GM12874 (cell line): ENCODE data around the gene ZIC1.

Experiments
- CTCF ChIP-seq: IDR thresholded peaks from 2 replicates; pipeline ENCODE4 v1.5.1; 2011; ENCODE audit warnings: low read depth, mild to moderate bottlenecking, control low read depth, low read length, moderate library complexity; ENCODE audit not compliant: insufficient read depth

The ZIC1 gene

GRCh38 chr3:147414390-147415138 is 5.4 kb downstream of the ZIC1 start:
- TF ChIP-seq CTCF: no peak

- no peak for TF ChIP-seq CTCF
Measured at GRCh38 chr3:147415286-147415685, 6.1 kb downstream of the ZIC1 start.

- no peak for TF ChIP-seq CTCF
Measured at GRCh38 chr3:147415874-147416273, 6.7 kb downstream of the ZIC1 start.

- no peak for TF ChIP-seq CTCF
Measured at GRCh38 chr3:147416931-147417330, 7.8 kb downstream of the ZIC1 start.

- TF ChIP-seq CTCF: no peak
Measured at GRCh38 chr3:147417551-147418295, 8.6 kb downstream of the ZIC1 start.

GRCh38 chr3:147418371-147418781 is 9.2 kb downstream of the ZIC1 start:
- no peak for TF ChIP-seq CTCF

GRCh38 chr3:147418808-147419701 is 9.9 kb downstream of the ZIC1 start:
- no peak for TF ChIP-seq CTCF
